Measurements from ENCODE around the gene LGALS12.
A peak's percentile ranks its signal among the peaks of the same experiment; 100 is the strongest.

Gene LGALS12

DNA sequence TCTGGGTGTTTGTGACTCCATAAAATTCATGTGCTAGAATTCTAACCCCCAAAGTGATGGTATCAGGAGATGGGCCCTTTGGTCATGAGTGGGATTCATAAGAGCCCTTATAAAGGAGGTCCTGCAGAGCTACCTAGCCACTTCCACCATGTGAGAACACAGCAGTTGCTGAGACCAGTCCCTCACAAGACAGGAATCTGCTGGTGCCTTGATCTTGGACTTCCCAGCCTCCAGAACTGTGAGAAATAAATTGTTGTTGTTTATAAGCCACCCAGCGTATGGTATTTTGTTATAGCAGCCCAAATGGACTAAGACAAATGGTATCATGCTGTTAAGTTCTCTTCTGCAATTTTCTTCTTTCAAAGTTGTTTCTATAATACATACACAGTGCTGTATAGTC lies 13.4 kb upstream of the LGALS12 start:
- no peak overlapping the region for H3K27ac ChIP-seq
- TF ChIP-seq, protein P1, sequence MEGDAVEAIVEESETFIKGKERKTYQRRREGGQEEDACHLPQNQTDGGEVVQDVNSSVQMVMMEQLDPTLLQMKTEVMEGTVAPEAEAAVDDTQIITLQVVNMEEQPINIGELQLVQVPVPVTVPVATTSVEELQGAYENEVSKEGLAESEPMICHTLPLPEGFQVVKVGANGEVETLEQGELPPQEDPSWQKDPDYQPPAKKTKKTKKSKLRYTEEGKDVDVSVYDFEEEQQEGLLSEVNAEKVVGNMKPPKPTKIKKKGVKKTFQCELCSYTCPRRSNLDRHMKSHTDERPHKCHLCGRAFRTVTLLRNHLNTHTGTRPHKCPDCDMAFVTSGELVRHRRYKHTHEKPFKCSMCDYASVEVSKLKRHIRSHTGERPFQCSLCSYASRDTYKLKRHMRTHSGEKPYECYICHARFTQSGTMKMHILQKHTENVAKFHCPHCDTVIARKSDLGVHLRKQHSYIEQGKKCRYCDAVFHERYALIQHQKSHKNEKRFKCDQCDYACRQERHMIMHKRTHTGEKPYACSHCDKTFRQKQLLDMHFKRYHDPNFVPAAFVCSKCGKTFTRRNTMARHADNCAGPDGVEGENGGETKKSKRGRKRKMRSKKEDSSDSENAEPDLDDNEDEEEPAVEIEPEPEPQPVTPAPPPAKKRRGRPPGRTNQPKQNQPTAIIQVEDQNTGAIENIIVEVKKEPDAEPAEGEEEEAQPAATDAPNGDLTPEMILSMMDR (conservative IDR thresholded peaks at IDR 0.05), result no peak

DNA sequence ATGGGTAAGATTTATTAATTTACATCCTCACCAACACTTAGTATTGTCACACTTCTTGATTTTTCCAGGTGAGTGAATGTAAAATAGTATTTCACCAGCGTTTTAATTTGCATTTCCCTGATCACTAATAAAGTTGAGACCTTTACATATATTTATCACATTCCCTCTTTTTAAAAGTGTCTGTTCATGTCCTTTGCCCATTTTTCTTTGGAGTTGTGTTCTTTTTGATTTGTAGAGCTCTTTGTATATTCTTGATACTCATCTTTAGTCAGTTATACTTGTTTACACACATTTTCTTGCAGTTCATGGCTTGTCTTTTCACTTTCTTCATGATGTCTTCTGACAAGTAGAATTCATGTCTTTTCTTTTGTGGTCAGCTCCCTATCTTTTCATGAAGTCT lies 12.8 kb upstream of the LGALS12 start:
- H3K27ac ChIP-seq, result no peak overlapping the region
- TF ChIP-seq, protein P1 (conservative IDR thresholded peaks at IDR 0.05), result no peak

DNA sequence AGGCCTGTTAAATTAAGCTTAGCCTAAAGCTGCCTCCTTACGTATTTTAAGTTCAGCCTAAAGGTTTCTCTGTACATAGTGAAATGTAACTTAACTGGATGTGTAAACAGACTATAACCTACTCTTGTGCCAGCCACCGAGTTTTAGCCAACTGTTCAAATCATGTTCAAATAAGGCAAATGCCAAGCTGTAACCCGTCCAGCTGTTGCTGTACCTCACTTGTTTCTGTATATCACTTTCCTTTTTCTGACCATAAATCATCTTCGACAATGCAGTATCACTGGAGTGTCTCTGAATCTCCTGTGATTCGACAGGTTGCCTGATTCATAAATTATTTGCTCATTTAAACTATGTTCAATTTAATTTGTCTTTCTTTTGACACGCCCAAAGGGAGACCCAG lies 10.9 kb upstream of the LGALS12 start:
- H3K27ac ChIP-seq, result peak overlapping the region; percentile 0; the same call in 1 of the 2 replicates
- TF ChIP-seq, protein P1 (conservative IDR thresholded peaks at IDR 0.05), result no peak

DNA sequence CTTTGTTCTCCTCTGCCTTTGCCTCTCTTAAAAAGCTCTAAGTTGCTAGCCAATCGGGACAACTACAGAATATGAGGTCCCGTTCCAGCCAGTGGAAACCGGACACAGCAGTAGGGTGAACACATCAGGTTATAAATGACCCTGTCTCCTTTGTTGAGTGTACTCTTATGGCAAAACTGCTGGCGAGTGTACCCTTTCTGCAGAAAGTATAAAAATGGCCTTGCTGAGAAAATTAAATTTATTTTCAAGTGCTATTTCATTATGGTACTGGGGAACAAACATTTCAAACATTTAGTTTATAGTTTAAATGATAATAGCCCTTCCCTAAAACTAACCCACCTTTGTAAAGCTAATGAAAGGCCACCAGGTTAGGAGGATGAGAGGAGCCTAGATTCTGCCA lies 6.0 kb upstream of the LGALS12 start:
- TF ChIP-seq, protein P1 (conservative IDR thresholded peaks at IDR 0.05), result no peak
- H3K27ac ChIP-seq, result no peak overlapping the region

DNA sequence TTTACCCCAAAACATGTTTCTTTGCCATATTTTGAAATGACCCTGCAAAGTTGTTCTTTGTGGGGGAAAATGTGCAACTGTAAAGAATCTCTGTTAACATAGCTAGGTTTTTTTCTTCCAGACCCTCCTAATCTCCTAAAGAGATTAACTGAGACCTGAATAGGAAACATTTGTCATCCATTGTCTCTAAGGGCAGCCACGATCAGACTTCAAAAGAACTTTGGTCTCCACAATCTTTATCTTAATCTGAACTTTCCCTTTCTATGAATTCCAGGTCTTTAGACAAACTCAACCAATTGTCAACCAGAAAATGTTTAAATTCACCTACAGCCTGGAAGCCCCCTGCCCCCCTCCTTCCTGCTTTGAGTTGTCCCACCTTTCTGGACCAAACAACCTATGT lies 4.6 kb upstream of the LGALS12 start:
- TF ChIP-seq, protein P1 (conservative IDR thresholded peaks at IDR 0.05), result no peak
- no peak overlapping the region for H3K27ac ChIP-seq

- TF ChIP-seq, protein P1 (conservative IDR thresholded peaks at IDR 0.05), result no peak
- no peak overlapping the region for H3K27ac ChIP-seq
Observed at GRCh38 chr11:63502252-63502820, 3.5 kb upstream of the LGALS12 start.

DNA sequence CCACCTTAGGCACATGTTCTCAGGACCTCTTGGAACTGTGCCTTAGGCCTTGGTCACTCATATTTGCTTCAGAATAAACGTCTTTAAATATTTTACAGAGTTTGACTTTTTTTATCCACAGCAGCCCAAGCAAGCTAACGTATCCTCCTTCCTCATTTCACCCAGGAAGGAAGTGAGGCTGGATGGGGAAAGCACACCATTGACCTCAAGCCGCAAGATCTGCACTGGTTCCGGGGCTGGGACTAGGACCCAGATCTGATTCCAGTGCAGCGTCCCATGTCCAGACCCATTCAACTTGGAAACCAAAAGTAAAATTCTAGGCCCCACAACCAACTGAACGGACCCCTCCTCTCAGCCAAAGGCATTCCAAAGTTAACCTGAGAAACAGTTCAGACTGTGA lies 2.4 kb upstream of the LGALS12 start:
- no peak overlapping the region for H3K27ac ChIP-seq
- TF ChIP-seq, protein P1 (conservative IDR thresholded peaks at IDR 0.05), result no peak

All from VCaP (cell line).